Endometrium (tissue), 2 donors: ENCODE results near the gene SLFN12L.

ENCODE experiments used
- FAIRE-seq: peaks from 2 replicates; lab custom pipeline; 2012; peaks lifted over from hg19 to GRCh38; lab: Jason Lieb, UNC
- donor health status: control.
- donor health status: control.

SLFN12L gene

DNA sequence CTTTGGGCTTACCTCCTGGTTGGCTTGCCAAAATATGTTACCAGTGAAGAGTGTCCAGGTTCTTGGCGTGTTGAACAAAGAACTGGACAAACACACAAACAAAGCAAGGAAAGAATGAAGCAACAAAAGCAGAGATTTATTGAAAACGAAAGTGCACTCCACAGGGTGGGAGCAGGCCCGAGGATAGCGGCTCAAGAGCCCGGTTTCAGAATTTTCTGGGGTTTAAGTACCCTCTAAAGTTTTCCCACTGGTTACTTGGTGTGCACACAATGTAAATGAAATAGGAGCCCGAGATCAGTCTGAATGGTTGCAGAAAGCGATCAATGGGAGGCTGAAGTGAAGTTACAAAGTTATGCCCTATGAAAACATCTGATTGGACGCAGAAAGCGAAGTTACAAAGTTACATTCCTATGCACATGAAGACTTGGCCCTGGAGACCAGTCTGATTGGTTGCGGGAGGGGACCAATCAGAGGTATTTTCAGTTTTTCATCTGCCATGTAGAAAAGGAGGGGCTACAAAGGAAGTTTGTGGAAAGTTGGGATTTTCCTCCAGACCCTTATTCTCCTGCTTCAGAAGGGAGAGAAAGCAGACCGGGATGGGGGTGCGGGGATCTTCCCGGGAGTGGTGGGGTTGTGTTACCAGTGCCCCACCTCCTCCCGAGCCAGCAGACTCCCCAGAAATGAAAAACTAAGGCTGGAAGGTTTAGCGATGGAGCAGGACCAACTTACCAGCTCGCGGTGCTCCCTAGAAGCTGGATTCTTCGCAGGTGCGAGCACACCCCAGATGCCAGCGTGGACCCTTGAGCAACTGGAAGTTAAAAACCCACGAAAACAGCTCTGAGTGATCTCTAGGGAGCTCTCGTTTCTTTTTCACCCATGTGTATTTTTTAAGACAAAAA, 105.1 kb downstream of the SLFN12L start, which contains the start of gene SLFN12:
TSS of gene SLFN12 (minus strand) at position 325 of the 899 bp plus-strand sequence. CDS start 9,472 bp downstream, outside the sequence.
- peak; percentile 98 for FAIRE-seq

DNA sequence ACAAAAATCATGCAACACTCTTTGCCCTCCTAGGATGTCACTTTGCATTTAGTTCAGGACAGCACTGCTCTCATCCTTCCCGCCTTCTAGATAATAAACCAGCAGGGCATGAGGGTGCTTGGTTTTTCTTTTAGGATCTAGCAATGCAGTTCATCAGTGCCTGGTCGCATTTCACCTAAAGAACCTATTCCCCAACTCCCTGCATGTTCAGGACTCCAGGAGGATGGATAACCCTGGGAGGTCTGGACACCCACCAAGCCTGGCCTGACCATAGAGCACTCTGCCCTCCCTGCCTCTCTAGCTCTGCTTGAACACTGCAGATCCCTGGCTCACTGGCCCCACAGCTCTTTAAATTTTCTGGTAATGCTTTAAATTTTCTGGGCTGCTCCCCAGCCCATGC, 107.8 kb downstream of the SLFN12L start:
- no peak for FAIRE-seq

DNA sequence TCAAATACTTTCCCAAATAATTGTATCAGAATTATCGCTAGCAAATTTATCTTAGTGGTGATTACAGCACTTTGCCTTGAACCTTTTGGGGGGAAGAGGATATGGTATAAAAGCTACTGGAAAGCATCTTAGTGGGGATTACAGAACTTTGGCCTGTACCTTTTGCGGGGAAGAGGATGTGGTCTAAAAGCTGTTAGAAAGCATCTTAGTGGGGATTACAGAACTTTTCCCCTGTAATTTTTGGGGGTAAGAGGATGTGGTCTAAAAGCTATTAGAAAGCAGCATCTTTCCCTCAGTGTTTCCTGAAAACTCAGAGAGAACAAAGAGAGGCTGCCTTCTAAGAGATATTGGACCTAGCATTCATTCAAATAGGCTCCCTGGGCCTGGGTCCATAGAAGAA, 109.2 kb downstream of the SLFN12L start:
- no peak for FAIRE-seq

DNA sequence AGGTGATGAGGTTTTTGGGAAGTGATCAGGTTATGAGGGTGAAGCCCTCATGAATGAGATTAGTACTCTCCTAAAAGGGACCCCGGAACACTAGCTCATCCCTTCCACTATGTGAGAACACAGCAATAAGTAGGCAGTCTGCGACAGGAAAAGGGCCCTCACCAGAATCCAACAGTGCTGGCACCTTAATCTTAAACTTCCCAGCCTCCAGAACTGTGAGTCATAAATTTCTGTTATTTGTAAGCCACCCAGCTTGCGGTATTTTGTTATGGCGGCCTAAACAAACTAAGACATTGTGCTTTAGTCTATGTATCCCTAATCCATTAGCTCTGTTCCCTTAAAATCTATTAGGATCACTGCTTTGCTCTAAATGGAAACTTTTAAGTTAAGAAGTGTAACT, 113.7 kb downstream of the SLFN12L start:
- no peak for FAIRE-seq
